ENCODE data around the gene AURKB.
"Not testable (repeated sequence)": the region's sequence is repeated elsewhere in the genome, so short reads cannot be mapped to it uniquely, and the experiment has no call there.

The AURKB gene

DNA sequence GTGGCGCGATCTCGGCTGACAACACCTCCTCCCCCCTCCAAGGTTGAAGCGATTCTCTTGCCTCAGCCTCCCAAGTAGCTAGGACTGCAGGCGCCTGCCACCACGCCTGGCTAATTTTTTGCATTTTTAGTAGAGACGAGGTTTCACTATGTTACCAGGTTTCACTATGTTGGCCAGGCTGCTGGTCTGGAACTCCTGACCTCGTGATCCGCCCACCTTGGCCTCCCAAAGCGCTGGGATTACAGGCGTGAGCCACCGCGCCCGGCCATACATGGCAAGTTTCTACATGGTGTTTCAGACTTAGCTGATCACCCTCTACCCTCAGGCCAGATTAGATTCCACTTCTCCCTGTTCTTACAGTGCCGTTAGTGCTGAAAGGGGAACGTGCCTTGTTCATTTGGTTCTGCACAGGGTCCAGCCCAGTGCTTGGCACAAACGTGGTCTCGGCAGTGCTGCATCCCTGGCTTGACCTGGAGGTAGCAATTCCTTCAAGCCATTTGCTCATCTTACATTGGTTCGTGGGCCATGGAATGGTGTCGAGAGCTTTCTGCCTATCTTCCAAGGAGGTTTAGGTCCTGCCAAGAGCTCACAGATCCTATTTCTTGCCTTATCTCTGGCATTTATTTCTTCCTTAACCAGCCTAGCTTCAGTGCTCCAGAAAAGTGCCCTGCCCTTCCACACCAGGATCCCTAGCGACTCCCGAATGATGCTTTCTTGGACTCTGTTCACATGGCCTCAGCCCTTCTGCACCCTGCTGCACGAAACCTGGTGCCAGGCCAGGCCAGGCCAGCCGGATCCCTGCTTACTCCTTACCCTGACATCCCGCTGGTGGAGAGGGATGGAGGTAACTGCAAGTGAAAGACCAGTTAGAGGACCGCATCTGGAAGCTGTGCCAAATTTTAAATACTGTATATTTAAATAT is 14.8 kb upstream of the AURKB start:
- no peak for DNase-seq

DNA sequence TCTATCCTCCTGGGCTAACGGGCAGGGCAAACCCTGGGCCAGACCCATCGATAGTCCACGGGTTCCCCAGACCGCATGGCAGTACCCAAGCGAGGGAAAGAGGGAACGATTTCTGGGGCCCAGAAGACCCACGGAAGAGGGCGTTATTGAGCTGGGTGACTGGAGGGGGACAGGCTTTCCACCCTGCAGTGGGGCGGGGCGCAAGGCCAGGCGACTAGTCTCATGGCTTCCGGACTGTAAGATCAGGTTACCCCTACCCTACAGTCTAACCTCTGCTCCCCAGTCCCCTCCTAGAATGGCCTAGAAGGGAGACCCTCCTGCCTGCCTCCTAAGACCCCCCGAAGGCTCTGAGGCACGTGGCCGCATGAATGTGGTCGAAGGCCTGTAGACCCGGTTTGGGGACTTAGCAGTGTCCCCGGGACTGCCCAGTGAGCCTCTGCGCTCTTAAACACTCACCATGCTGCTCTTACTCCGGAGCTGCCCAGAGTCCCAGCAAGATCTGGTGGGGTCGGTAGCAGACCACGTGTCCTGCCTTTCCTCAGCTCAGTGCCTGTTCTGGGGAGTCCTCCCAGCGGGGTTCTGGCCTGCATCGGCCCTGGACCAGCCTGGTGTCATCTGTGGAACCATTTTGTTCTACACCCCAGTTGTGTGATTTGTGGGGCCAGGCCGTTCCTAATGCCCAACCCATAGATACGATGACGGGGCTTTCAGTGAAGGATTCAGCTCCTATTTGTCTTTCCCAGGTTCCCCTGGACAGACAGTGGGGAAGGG is 13.2 kb upstream of the AURKB start:
- peak; percentile 61 for DNase-seq

DNA sequence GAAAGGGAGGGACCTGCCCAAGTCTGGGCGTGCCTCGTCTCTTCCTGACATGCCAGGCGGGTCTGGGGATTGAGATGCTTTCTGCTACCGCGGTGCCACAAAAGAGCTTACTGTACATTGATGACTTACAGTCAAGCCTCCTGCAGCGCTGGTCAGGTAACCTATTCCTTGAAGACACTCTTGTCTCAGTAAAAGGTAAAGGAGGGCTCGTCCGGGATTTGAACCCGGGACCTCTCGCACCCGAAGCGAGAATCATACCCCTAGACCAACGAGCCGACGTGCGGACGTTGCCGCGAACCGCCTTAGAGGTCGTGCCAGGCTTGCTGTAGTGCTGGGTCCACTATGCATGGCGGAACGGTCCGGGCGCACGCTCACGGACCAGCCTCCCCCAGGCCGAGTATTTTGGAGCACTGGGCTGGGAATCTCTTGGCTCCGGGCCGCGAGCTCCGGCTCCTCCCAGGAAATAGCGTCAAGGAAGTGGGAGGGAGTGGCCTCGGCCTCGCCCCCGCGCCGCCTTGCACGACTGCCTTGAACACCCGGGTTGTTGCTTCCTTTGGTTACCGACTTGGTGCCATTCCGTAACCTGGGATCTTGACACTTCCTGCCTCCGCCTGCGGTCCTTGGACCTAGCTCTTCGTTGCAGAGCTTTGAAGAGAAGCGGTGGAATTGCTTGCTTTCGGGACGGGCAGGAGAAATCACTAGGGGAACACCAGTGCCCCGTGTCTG is 12.4 kb upstream of the AURKB start:
- DNase-seq: peak; percentile 80

DNA sequence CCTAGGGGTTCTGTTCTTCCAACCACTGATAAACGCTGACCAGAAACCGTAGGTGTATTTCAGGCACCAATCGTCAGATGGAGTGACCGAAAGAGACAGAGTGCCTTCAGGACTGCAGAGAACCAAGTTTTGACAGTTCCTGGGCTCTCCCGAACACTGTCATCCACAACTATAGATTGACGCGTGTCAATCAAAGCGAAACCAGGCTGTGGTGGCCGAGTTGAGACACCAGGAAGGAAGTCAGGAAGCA is 11.9 kb upstream of the AURKB start:
- no peak for DNase-seq

DNA sequence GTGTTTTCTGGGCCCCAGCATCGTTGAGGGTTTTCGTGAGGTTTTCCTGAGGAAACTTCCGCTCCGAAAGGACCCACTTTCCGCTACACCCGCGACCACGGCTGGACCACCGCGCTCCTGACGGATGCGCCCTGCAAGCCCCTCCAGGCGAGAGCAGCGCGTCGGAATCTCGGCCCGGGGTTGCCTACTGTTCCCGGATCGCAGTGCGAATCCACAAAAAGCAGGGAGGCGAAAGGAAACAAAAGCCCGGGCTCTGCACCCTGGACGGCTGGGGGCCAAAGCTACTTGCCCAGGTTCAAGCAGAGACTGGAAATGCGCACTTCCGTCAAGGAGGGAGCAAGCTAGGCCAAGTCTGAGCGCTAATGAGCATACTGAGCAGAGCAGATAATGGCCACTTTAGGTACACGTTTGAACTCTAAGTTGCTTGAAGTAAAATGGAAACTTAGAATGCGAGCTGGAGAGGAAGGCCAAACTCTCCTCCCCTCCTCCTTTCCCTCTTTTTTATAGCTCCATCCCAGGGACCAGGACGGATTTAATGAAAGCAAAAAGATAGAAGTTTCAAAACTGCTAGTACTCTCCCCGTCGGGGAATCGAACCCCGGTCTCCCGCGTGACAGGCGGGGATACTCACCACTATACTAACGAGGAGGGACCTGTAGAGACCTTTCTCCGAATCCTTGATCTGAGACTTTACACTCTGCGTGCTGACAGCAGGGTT is 11.4 kb upstream of the AURKB start:
- DNase-seq: peak; percentile 83

DNA sequence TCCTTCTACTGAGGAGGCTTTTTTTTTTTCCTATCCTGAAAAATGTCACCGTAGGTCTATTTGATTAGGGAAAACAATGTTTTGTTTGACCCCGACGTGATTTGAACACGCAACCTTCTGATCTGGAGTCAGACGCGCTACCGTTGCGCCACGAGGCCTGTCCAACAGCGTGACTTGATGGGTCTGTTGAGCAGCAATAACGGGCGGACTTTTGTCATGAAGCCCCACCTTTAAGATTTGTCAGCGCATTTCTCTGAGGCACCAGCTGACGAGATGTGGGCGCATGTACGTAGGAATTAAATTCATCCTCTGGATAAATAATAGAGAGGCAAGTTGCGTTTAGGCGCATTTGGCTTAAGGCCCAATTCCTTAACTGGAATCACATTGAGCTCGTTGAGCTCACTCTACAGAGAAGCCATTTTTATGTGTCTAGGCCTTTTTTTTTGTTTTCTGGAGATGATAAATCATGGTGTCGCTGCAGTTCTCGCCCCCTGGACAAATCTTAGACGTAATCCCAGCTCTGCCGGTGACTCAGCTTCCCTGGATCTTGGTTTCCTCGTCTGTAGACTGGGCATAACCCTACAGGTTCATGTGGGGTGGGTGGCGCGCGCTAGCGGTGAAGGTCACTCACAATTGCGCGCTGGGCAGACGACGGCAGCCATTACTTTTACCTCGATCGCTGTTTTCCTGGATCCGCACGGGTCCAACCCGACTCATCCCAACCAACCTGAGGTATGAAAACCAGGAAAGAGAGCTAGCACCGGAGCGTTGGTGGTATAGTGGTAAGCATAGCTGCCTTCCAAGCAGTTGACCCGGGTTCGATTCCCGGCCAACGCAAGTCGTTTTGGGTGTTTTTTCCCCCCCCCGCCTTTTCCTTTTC is 10.6 kb upstream of the AURKB start:
- DNase-seq: peak; percentile 88

DNA sequence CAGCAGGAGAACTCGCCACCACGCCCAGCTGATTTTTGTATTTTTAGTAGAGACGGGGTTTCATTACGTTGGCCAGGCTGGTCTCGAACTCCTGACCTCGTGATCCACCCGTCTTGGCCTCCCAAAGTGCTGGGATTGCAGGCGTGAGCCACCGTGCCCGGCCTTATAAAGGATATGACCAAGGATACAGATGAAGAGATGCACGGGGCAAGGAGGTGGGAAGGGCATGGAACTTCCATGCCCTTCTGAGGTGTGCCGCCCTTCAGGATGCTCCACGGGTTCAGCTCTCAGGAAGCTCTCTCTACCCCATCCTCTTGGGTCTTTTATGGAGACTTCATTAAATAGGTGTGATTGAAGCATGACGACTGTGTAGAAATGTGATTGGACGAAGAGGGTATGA is 3.6 kb upstream of the AURKB start:
- DNase-seq: not testable (repeated sequence)

DNA sequence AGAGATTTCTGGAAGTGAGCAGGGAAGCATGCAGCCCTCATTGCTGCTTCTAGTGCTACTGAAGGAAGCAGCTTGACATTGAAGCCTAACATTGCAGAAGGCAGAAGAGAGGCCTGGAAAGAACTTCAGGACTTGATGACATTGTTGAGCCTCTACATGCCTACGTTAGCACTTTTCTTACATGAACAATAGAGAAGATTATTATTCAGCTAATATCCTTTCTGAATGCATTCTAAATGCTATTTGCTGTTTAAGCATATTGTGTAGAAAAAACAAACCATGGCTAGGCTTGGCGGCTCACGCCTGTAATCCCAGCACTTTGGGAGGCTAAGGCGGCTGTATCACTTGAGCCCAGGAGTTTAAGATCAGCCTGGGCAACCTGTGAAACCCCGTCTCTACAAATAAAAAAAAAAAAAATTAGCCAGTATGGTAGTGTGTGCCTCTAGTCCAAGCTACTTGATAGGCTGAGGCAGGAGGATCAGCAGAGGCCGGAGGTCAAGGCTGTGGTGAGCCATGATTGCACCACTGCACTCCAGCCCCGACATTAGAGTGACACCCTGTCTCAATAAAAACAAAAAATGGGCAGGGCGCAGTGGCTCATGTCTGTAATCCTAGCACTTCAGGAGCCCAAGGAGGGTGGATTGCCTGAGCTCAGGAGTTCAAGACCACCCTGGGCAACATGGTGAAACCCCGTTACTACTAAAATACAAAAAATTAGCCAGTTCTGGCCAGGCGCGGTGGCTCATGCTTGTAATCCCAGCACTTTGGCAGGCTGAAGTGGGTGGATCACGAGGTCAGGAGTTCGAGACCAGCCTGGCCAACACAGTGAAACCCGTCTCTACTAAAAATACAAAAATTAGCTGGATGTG is 2.2 kb upstream of the AURKB start:
- no peak for DNase-seq

DNA sequence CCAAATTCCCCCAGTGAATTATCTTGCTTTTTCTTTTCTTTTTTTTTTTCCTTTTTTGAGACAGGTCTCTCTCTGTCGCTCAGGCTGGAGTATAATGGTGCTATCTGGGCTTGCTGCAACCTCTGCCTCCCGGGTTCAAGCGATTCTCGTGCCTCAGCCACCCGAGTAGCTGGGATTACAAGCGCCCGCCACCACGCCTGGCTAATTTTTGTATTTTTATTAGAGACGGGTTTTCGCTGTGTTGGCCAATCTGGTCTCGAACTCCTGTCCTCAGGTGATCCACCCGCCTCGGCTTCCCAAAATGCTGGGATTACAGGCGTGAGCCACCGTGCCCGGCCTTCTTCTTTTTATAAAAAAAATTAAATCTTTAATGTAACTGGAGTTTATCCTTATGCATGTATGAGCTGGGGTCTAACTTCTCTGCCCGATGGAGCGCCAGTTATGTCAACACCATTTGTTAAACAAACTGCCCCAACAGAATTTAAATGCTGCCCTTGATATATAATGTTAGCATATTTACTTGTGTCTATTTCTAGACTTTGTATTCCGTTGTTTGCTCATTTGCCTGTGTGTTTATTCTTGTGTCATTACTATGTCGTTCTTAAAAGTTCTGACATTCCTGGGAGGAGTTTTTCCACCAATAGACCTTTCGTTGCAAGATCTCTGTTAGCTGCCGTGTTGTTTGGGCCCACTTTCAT is 535 bp upstream of the AURKB start:
- no peak for DNase-seq

DNA sequence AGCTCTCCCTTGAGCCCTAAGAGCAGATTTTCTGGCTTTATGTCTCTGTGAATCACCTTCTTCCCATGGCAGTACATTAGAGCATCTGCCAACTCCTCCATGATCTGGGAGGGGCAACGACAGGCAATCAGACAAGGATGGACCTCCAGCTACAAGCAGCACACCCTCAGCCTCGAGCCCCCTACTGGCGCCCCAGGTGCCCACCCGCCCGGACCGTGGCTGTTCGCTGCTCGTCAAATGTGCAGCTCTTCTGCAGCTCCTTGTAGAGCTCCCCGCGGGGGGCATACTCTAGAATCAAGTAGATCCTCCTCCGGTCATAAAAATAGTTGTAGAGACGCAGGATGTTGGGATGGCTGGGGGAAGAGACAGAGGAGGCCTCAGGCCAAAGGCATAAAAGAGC is 3.8 kb downstream of the AURKB start:
- no peak for DNase-seq

DNA sequence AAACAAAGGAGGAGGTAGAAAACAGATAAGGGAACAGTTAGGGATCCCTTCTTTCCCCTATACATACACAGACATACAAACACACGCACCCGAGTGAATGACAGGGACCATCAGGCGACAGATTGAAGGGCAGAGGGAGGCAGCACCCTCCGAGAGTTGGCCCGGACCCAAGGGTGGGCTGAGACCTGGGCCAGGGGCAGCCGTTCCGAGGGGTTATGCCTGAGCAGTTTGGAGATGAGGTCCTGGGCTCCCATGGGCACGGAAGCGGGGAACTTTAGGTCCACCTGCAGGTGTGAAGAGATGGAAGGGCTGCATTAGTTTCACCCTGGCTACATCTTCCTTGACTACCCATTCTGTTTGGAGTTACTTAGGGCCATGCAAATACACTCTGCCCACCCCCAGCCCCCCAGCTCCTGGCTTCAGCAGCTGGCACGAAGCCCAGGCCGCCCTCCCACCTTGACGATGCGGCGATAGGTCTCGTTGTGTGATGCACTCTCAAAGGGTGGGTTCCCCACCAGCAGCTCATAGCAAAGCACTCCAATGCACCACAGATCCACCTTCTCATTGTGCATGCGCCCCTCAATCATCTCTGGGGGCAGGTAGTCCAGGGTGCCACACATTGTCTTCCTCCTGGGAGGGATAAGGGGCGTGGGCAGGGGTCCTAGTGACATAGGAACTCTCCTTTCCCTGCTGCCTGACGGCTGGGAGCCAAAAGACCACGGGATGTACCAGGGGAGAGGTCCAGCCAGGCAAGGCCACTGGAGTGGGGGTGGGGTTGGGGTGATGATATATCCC is 5.4 kb downstream of the AURKB start:
- DNase-seq: no peak

DNA sequence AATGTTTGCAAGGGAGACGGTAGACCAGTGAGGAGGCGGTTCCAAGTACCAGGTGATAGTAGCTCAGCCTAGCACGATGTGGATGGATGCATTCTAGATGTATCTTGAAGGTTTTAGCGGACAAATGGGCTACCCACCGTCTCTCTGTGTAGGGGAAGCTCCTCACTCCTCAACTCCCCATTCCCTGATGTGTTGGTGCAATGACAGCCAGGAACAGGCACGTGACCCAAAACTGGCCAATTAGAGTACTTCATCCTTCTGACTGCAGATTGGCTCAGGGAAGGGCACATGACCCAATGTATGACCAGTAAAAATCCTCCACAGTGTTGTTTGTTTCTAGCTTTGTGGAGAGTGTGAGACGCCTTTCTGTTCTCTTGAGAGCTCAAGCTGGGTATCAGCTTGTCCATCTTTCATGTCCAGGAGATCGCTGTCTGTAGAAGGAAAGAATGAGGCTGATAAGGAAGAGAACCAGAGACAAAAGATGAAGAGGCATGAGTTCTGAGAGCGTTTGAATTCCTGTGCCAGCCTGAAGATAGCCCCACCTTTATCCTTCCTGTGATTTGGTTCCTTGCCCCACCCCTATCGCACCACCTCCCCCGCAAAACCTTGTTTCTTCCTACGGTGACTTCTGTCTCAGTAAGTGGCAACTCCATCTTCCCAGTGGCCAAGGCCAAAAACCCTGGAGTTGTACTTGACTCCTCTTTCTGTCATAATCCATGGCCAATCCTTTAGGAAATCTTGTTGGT is 18.1 kb downstream of the AURKB start:
- DNase-seq: peak; percentile 90

DNA sequence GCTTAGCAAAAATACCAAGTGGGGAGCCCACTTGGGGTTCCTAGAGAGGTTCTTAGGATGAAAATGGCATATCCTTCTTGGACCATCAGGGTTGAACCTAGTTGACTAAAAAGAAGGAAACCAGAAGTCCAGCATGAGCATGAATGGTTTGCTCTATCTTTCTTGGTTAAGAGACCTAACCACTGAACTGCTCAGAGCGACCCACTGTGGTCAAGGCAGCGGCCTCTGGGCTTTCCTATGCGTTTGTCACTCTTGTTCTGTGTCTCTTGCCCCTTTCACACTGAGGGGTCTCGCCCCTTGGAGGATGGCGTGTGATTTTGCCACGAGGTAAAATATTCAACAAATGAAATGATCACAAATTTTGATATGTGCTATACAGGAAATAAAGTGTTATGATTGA is 19.9 kb downstream of the AURKB start:
- no peak for DNase-seq

DNA sequence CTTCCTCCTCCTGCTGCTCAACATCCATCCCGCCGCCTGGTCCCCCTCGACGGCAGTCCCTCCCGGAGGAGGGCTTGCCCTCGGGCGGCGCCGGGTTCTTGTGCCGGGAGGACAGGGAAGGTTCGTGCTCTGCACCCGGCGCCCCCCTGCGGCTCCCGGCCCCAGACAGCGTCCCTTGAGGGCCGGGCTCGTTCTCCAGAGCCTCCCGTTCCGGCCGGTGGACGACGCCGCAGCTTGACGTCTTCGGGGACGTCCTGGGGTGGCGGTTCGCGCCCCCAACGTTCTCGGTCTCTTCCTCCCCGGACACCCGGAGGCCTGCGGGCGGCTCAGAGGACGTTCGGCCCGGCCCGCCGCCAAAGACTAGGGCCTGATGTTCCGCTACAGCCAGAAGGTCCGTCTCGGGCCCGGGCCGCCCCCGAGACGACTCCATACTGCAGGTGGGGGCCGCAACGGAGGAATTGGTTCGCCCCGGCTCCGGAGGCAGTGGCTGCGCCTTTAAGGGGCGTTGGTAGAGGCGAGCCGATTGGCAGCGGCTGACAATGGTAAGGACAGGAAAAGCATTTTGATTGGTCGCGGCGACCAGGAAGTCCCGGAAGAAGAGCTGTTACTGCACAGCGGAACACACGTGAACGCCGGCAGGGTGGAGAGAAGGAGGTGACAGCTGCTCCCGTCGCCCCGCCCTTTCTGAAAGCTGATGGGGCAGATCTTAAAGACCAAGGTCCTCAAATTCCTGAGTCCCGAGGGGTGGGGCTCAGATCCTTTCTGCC is 20.5 kb downstream of the AURKB start, which contains the start of gene BORCS6:
Gene BORCS6, minus strand, starts transcription at position 470 of the 767 bp plus-strand sequence. Its CDS starts 40 bp downstream, at position 430.
- peak; percentile 93 for DNase-seq

DNA sequence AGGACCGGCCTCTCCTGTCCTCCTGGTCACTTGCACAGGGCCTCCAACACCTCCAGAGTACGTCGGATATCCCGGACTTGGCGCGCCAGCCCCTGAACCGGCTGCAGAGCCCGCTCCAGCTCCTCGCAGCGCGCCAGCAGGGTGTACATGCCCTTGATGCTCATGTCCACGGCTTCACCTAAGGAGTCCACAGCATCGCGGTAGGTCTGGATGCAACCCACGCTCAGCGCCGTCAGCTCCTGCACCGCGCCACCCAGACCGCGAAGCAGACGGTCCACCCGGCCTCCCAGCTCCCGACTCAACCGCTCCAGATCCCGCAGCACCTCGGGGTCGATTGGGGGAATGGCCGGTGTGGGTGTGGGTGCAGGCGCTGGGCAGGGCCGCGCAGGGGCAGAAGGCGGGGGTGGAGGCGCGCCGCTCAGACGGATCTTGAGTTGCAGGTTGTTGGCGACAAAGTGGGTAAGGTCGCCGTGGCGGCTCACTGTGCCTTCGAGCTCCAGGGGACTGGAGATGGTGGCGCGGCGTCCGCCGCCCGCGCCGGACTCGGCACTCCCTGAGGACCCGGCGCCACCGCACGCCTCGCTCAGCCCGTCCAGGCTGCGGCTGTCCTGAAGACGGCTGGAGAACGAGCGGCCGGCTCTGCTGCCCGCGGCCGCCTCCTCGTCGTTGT is 21.2 kb downstream of the AURKB start:
- no peak for DNase-seq

DNA sequence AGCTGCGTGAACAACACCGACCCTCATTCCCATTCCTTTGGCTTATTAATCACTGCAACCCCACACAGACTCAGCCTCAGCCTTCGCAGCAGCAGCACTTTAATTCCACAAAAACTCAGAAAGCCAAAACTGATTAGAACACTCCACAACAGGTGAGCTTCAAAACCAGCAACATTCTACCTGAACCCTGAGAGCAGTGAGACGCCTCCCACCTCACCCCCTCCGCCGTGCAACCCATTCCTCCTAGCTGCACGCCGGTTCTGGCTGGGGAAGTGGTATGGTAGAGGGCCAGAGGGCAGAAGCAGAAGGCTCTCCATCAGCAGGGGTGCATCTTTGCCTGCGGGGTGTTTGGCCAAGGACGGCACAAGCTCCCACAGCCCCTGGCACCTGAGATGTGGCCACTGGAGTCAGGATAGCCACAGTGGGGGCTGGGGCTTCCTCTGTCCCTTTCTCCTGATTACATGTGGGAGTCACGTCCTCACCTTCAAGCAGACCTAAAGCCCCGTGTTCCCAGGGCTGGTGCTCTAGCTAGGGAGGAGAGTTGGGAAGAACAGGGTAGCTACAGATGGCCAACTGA is 22.0 kb downstream of the AURKB start:
- DNase-seq: no peak
